Liver (tissue), 9 donors: ENCODE data around the gene ZMYND12. TPM values are rescaled to one million over a fixed set of nuclear protein-coding genes. Genes with fewer than 3 reads are reported as not detected.

Experiments
- DNase-seq: peaks from one replicate; pipeline ENCODE4 v3.0.0-alpha.2; 2017; ENCODE audit warnings: low spot score
- H3K27ac ChIP-seq, 2 donors: one replicate each; pipeline ENCODE4 v1.7.0; 2013; ENCODE audit warnings: inconsistent platforms in 2 of 2, low read length in 2 of 2, control low read depth in 1 of 2, low read depth in 1 of 2, mild to moderate bottlenecking in 1 of 2
- H3K27me3 ChIP-seq, 4 donors: one replicate each; pipeline versions ENCODE4 v1.6.1 to v1.7.0; 2013; ENCODE audit warnings: low read length in 3 of 4, inconsistent platforms in 1 of 4, mild to moderate bottlenecking in 1 of 4, moderate library complexity in 1 of 4; ENCODE audit not compliant: control insufficient read depth in 4 of 4, insufficient read depth in 4 of 4
- H3K36me3 ChIP-seq, 4 donors: one replicate each; pipeline versions ENCODE4 v1.6.1 to v1.7.0; 2013; ENCODE audit warnings: low read length in 3 of 4, mild to moderate bottlenecking in 3 of 4, low read depth in 1 of 4, moderate library complexity in 1 of 4; ENCODE audit not compliant: control insufficient read depth in 4 of 4, insufficient read depth in 3 of 4
- H3K4me1 ChIP-seq, 4 donors: one replicate each; pipeline versions ENCODE4 v1.6.1 to v1.7.0; 2013; ENCODE audit warnings: low read length in 3 of 4, mild to moderate bottlenecking in 3 of 4, moderate library complexity in 1 of 4; ENCODE audit not compliant: control insufficient read depth in 4 of 4, insufficient read depth in 4 of 4
- H3K4me3 ChIP-seq, 3 donors: one replicate each; pipeline versions ENCODE4 v1.6.1 to v1.7.0; 2013; ENCODE audit warnings: low read length in 3 of 3, control low read depth in 1 of 3, low read depth in 1 of 3, mild to moderate bottlenecking in 1 of 3
- H3K9ac ChIP-seq, 2 donors: one replicate each; pipeline ENCODE4 v1.7.0; 2013; ENCODE audit warnings: low read length in 2 of 2, mild to moderate bottlenecking in 2 of 2, moderate library complexity in 2 of 2, control low read depth in 1 of 2, low read depth in 1 of 2
- H3K9me3 ChIP-seq, 4 donors: one replicate each; pipeline versions ENCODE4 v1.6.1 to v1.7.0; 2013; ENCODE audit warnings: low read length in 3 of 4; ENCODE audit not compliant: control insufficient read depth in 4 of 4
- CTCF ChIP-seq: fragments of 150-350 bp; IDR thresholded peaks from 2 replicates; pipeline ENCODE4 v1.5.1; 2017; ENCODE audit warnings: improper control_type of control experiment, low read depth, low read length; ENCODE audit not compliant: missing input control
- EGR1 ChIP-seq, 2 donors: IDR thresholded peaks; 2 replicates each; pipeline ENCODE4 v1.6.1; 2016 to 2018; ENCODE audit warnings: antibody characterized with exemption in 2 of 2, low read depth in 2 of 2
- GABPA ChIP-seq, 2 donors: IDR thresholded peaks in 1 of 2; conservative IDR thresholded peaks in 1 of 2; 2 replicates each; pipeline ENCODE4 v1.6.1; 2016; ENCODE audit warnings: antibody characterized with exemption in 2 of 2, mild to moderate bottlenecking in 1 of 2, moderate library complexity in 1 of 2
- HNF4A ChIP-seq, 2 donors: conservative IDR thresholded peaks; 2 replicates each; pipeline ENCODE4 v1.6.1; 2016; ENCODE audit warnings: antibody characterized with exemption in 2 of 2, mild to moderate bottlenecking in 2 of 2
- JUND ChIP-seq, 2 donors: IDR thresholded peaks; 2 replicates each; pipeline ENCODE4 v1.6.1; 2016; ENCODE audit warnings: antibody characterized with exemption in 2 of 2
- NR2F2 ChIP-seq: IDR thresholded peaks from 2 replicates; pipeline ENCODE4 v1.6.1; 2016; ENCODE audit warnings: antibody characterized with exemption
- RAD21 ChIP-seq, 2 donors: IDR thresholded peaks; 2 replicates each; pipeline ENCODE4 v1.6.1; 2016; ENCODE audit warnings: antibody characterized with exemption in 2 of 2, mild to moderate bottlenecking in 2 of 2
- RXRA ChIP-seq, 2 donors: IDR thresholded peaks; 2 replicates each; pipeline ENCODE4 v1.6.1; 2017 to 2018; ENCODE audit warnings: antibody characterized with exemption in 2 of 2, mild to moderate bottlenecking in 1 of 2
- SP1 ChIP-seq: IDR thresholded peaks from 2 replicates; pipeline ENCODE4 v1.6.1; 2018; ENCODE audit warnings: antibody characterized with exemption, mild to moderate bottlenecking
- TAF1 ChIP-seq: conservative IDR thresholded peaks from 2 replicates; pipeline ENCODE4 v1.6.1; 2016; ENCODE audit warnings: antibody characterized with exemption, mild to moderate bottlenecking
- YY1 ChIP-seq: IDR thresholded peaks from 2 replicates; pipeline ENCODE4 v1.6.1; 2016; ENCODE audit warnings: antibody characterized with exemption, mild to moderate bottlenecking
- WGBS: extraction: QIAGEN DNeasy Blood & Tissue Kit; methylation state at CpG from one replicate; pipeline ENCODE4 v1.1.7; 2013; 5-methylcytosine and 5-hydroxymethylcytosine counted together
- polyA plus RNA-seq, 2 donors: library from polyadenylated mRNA; stranded (reverse) in 1 of 2; unstranded in 1 of 2; fragments of 200-250 nt in 1 of 2; fragments of >200 nt in 1 of 2; fragmentation: Nextera tagmentation in 1 of 2; extraction: Ambion mirVana in 1 of 2; gene quantifications; one replicate each; pipeline versions ENCODE4 v1.2.1 to v1.2.3, GENCODE V29; 2013 to 2015
- total RNA-seq, 2 donors: library from RNA; depleted of rRNA; stranded (reverse); fragments of >200 nt; gene quantifications; one replicate each; pipeline ENCODE4 v1.2.3, GENCODE V29; 2014
- TF ChIP-seq, protein P1 (sequence below): IDR thresholded peaks from 2 replicates; pipeline ENCODE4 v1.6.1; 2016; ENCODE audit warnings: antibody characterized with exemption, mild to moderate bottlenecking
- TF ChIP-seq, protein P2 (sequence below): IDR thresholded peaks from 2 replicates; pipeline ENCODE4 v1.6.1; 2016; ENCODE audit warnings: antibody characterized with exemption
- TF ChIP-seq, protein P3 (sequence below): IDR thresholded peaks from 2 replicates; pipeline ENCODE4 v1.6.1; 2016; ENCODE audit warnings: antibody characterized with exemption
- TF ChIP-seq, protein P4 (sequence below): IDR thresholded peaks from 2 replicates; pipeline ENCODE4 v1.6.1; 2016; ENCODE audit warnings: antibody characterized with exemption
- donor health status: healthy.
- donor health status: healthy.
- donor health status: healthy.
- donor health status: healthy.
- donor health status: healthy.

ZMYND12 gene
- total and polyA plus RNA-seq, 4 donors, result 1.3 to 3.0 (median 2.0) TPM

DNA sequence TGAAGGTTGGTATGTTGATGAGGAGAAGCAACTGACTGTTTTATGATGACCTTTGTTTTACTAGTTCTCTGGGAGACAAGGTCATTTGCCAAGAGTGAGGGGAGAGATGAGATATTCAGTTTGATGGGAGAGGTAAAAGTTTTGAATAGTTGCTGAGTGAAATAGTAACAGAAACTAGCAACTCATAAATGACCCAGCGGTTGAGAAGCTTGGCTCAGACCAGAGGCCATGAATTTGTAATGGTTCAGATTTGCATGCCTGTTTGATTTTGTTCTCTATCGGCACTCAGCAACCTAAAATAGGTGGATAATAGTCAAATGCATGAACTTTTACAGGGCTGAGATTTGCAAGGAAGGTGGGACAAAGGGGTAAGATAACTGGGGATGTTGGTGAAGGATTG, 13.9 kb upstream of the ZMYND12 start:
- no peak for DNase-seq

GRCh38 chr1:42466030-42466429, 10.2 kb upstream of the ZMYND12 start:
- Histone ChIP-seq H3K9me3 (no peaks in the 10 kb centered on the region), H3K4me3 (no peak overlapping the region), H3K9ac (no peak overlapping the region), H3K4me1 (peaks cover 2 to 15% (median 11%) of the 10 kb centered on the region in 4 donors), H3K27ac (no peak overlapping the region), H3K36me3 (no peaks in the 10 kb centered on the region), H3K27me3 (no peaks in the 10 kb centered on the region)
- TF ChIP-seq, protein P1, sequence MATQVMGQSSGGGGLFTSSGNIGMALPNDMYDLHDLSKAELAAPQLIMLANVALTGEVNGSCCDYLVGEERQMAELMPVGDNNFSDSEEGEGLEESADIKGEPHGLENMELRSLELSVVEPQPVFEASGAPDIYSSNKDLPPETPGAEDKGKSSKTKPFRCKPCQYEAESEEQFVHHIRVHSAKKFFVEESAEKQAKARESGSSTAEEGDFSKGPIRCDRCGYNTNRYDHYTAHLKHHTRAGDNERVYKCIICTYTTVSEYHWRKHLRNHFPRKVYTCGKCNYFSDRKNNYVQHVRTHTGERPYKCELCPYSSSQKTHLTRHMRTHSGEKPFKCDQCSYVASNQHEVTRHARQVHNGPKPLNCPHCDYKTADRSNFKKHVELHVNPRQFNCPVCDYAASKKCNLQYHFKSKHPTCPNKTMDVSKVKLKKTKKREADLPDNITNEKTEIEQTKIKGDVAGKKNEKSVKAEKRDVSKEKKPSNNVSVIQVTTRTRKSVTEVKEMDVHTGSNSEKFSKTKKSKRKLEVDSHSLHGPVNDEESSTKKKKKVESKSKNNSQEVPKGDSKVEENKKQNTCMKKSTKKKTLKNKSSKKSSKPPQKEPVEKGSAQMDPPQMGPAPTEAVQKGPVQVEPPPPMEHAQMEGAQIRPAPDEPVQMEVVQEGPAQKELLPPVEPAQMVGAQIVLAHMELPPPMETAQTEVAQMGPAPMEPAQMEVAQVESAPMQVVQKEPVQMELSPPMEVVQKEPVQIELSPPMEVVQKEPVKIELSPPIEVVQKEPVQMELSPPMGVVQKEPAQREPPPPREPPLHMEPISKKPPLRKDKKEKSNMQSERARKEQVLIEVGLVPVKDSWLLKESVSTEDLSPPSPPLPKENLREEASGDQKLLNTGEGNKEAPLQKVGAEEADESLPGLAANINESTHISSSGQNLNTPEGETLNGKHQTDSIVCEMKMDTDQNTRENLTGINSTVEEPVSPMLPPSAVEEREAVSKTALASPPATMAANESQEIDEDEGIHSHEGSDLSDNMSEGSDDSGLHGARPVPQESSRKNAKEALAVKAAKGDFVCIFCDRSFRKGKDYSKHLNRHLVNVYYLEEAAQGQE, result no peak
- TF ChIP-seq YY1 (no peak), EGR1 (IDR thresholded peaks at IDR 0.05; ENCODE audit: low read depth in 2 of 2) (no peak), CTCF (no peak), RAD21 (IDR thresholded peaks at IDR 0.05) (no peak), NR2F2 (no peak), GABPA (IDR thresholded peaks at IDR 0.05 in 1 of 2, conservative IDR thresholded peaks at IDR 0.05 in 1 of 2) (no peak), RXRA (IDR thresholded peaks at IDR 0.05) (no peak), TAF1 (no peak)
- TF ChIP-seq, protein P2, sequence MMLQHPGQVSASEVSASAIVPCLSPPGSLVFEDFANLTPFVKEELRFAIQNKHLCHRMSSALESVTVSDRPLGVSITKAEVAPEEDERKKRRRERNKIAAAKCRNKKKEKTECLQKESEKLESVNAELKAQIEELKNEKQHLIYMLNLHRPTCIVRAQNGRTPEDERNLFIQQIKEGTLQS, result no peak
- TF ChIP-seq, protein P3, sequence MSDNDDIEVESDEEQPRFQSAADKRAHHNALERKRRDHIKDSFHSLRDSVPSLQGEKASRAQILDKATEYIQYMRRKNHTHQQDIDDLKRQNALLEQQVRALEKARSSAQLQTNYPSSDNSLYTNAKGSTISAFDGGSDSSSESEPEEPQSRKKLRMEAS, result no peak
- TF ChIP-seq, protein P4, sequence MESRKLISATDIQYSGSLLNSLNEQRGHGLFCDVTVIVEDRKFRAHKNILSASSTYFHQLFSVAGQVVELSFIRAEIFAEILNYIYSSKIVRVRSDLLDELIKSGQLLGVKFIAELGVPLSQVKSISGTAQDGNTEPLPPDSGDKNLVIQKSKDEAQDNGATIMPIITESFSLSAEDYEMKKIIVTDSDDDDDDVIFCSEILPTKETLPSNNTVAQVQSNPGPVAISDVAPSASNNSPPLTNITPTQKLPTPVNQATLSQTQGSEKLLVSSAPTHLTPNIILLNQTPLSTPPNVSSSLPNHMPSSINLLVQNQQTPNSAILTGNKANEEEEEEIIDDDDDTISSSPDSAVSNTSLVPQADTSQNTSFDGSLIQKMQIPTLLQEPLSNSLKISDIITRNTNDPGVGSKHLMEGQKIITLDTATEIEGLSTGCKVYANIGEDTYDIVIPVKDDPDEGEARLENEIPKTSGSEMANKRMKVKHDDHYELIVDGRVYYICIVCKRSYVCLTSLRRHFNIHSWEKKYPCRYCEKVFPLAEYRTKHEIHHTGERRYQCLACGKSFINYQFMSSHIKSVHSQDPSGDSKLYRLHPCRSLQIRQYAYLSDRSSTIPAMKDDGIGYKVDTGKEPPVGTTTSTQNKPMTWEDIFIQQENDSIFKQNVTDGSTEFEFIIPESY, result no peak
- 76% methylated on average over 2 of the region's 2 CpGs for WGBS
- DNase-seq, result no peak

More for the DNA sequence above, 13.9 kb upstream of the ZMYND12 start:
- Histone ChIP-seq H3K27me3 (no peaks in the 10 kb centered on the region), H3K4me1 (no peaks in the 10 kb centered on the region), H3K9me3 (no peaks in the 10 kb centered on the region), H3K9ac (no peak overlapping the region), H3K4me3 (no peak overlapping the region), H3K27ac (no peak overlapping the region), H3K36me3 (no peaks in the 10 kb centered on the region)
- WGBS, result 91% methylated on average over 2 of the region's 2 CpGs
- TF ChIP-seq, protein P1, result no peak
- TF ChIP-seq TAF1 (no peak), SP1 (no peak), HNF4A (conservative IDR thresholded peaks at IDR 0.05) (no peak), JUND (IDR thresholded peaks at IDR 0.05) (no peak)
- TF ChIP-seq, protein P3, result no peak
